Activated T-cell treated with anti-CD3 and anti-CD28 coated beads for 4 hours (primary cell): ENCODE data around the gene SLCO2A1.

ENCODE experiments used
- DNase-seq: peaks from one replicate; pipeline ENCODE4 v3.0.0-alpha.2; 2020

SLCO2A1 gene

DNA sequence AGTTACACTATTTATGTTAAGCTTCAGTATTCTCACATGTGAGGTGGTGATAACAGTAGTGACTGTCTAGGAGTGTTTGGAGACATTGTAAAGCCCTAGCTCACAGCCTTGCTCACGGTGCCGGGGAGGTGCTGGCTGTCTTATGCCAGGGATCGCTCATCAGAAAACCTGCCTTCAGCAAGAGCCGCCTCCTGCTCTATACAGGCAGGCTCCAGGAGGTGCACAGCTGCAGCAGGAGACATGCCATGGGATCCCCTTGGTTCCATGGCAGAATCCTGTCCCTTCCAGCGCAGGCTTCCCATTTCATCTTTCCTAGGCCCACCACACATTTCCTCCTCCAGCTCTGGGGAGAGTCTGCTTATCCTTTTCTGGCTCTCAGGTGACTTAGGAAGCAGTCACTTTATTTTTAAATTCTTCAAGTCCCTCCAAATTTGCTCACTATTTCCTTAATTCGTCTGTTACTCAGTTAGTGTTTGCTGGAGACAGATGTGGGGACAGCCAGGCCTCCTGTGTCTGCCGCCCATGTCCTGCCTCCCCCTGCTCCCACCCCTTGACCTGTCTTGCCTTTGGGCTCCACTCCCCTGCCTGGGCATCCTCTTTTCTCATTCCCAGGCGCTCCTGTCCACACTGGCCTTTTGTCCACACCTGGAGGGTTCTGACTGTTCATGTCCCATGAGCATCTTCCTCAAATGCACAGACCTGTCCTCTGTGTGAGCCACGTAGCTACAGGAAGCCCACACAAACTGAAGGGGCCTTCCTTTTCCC is 31.7 kb downstream of the SLCO2A1 start:
- no peak for DNase-seq

- DNase-seq, result no peak
These were observed 32.7 kb downstream of the SLCO2A1 start for GRCh38 chr3:133996996-133997395.

- DNase-seq, result no peak
These were observed 33.5 kb downstream of the SLCO2A1 start for GRCh38 chr3:133996251-133996661.

- no peak for DNase-seq
These were observed 34.5 kb downstream of the SLCO2A1 start for GRCh38 chr3:133995264-133995663.

- DNase-seq, result no peak
These were observed 35.4 kb downstream of the SLCO2A1 start for GRCh38 chr3:133994166-133994890.

DNA sequence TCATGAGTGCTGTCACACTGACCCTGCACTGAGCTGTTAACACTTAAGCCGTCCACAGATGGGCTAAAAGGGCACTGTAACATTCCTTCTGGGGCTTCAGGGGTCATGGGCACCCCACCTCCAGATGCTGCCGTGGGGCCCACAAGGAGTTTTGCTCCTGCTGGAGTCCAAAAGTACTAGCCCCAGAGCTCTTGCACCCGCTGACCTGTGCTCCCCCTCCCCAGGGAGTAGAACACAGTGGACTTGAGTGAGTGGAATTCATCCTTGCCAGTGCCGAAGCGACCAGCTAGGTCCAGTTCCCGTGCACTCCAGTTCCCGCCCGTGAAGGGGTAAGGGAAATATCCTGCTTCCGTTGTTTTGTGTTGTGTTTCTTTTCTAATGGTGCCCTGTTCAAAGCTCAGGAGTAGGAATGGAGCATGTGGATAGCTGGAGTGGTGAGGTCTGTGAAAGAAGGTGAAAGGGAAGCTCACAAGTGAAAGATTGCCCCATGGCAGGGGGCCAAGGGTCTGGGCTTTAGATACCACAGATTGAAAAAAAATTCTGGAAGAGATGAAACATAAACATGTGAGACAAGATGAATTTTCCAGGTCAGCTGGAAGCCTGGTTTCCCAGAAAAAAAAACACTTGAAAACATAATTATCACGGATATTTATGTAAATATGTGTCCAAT is 36.6 kb downstream of the SLCO2A1 start:
- DNase-seq, result no peak

DNA sequence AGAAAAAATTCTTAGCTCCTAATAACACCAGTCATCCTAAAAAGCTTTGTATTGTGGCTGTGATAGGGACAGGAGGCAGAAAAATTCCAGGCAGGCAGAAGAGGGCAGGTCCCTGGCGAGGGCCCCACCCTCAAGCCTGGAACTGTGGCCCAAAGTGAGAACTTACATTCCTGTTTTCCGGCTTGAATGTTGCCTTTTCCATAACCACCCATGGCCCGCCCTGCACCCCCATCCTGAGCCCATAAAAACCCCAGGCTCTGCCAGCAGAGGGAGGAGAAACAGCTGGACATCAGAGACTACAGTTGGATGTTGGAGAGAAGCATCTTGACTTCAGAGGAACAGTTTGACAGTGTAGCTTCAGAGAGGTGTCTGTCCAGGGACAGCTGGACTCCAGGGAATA is 37.3 kb downstream of the SLCO2A1 start:
- no peak for DNase-seq

GRCh38 chr3:133991637-133992036 is 38.1 kb downstream of the SLCO2A1 start:
- no peak for DNase-seq

GRCh38 chr3:133991209-133991608 is 38.5 kb downstream of the SLCO2A1 start:
- DNase-seq, result no peak

GRCh38 chr3:133989936-133990702 is 39.6 kb downstream of the SLCO2A1 start:
- DNase-seq, result no peak

DNA sequence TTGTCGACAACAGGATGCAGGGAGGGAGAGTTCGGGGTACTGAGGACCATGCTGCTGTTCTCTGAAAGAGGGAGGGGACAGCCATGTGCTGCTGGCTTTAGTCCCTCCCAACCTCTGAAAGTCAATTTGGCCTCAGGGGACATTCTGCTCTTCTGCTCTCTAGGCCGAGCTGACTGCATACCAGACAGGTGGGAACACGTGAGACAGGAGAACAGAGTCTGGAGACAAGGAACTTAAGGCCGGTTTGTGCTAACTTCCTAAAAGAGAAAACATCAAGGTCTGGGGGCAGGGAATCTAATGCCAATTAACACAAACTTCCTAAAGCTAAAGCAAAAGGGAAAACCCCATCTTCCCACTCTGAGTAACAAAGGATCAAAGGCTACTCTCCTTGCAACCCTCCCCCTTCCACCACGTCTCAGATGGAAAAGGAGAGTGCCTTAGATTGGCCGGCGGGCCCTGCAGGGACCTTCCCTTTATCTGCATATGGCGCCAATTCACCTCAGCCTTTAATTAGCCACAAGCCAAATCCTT is 41.0 kb downstream of the SLCO2A1 start:
- no peak for DNase-seq

DNA sequence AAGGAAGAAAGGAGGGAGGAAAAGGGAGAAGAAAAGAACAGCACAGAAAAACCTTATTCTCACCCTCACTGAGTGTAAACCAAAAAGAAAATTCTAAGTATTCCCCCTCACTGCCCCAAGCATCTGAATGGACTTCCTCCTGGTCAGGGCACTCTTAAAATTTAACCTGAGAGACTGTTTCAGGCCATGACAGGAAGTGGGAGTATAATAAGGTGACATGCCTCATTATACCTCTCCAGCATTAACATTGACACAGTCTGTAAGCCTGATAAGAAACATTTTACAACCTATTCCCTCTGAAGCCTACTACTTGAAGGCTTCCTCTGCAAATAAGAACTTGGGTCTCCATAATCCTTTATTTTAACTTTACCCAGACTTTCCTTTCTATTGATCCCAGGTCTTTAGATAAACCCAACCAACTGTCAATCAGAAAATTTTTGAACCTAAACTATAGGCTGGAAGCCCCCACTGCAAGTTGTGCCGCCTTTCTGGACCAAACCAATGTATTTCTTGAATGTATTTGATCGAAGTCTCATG is 41.7 kb downstream of the SLCO2A1 start:
- DNase-seq, result no peak

DNA sequence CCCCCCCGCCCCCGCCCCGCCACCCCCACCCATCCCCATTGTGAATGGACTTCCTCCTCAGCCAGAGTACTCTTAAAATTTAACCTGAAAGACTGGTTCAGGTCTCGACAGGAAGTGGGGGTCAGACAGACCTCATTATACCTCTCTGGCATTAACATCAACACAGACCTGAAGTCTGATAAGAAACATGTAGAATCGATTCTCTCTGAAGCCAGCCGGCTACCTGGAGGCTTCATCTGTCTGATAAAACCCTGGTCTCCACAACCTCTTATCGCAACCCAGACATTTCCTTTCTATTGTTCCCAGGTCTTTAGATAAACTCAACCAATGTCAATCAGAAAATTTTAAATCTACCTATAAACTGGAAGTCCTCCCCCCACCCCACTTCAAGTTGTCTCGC is 42.6 kb downstream of the SLCO2A1 start:
- no peak for DNase-seq

DNA sequence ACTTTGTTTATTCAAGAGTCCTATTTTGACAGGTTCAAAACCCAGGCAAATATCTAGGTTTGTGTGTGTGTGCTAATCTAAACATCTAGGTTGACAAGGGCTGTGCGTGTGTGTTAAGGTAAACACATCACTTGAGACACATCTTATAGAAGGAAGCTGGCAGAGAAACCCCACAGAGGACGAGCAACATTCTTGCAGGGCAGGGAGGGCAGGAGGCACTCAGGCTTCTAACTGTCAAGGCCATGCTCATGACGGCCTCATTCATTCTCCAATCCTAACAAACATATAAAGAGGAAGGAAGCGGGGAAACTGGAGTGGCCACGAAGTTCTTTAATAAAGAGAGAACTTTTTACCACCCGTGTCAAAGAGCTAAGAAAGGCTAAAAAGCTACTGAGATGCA is 43.4 kb downstream of the SLCO2A1 start:
- DNase-seq, result no peak

- no peak for DNase-seq
These were observed 44.8 kb downstream of the SLCO2A1 start for GRCh38 chr3:133984975-133985374.

DNA sequence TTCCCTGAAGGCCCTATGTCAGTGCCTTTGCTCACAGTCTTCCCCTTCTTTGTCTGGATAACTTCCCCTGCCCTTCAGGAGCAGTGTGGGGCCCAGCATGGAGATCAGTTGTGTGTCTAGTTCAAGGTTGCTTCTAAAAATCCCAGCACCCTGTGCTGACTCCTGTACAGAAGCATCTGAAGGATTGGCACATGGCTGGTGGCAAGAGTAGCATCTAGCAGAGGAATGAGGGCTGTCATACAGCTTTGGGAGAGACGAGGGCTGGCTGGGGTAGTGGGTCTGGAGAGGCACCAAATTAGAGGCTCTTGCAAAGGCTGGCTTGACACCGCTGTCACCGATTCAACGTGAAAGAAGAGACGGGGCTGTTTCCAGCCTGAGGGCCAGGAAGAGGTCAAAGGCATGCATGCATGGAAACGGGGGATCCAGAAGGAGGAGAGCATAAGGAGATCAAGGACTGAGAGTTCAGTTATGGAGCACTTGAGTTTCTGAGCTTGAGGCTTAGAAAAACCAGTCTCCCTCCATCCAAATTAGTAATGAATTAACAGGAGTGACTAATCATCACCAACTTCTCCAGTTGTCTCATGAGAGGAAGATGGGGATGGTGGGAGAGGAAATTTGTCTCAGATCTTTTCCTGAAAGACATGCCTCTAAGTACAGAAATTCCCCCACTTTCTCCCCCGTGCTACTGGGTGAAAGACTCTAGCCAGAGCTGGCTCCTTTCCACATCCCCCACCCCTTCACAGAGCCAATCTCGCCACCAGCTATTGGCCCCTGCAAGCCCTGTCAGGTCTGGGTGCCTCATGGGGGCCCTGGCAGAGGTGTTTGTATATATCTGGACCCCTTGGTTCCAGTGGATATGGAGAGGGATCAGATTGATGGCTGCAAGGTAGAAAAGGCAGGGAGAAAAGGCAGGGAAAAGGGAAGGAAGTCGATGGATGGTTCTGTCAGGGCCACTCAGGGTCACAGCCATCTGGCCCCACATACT is 45.9 kb downstream of the SLCO2A1 start:
- no peak for DNase-seq

GRCh38 chr3:133983126-133983525 is 46.6 kb downstream of the SLCO2A1 start:
- DNase-seq, result no peak

GRCh38 chr3:133980550-133980949 is 49.2 kb downstream of the SLCO2A1 start:
- no peak for DNase-seq

DNA sequence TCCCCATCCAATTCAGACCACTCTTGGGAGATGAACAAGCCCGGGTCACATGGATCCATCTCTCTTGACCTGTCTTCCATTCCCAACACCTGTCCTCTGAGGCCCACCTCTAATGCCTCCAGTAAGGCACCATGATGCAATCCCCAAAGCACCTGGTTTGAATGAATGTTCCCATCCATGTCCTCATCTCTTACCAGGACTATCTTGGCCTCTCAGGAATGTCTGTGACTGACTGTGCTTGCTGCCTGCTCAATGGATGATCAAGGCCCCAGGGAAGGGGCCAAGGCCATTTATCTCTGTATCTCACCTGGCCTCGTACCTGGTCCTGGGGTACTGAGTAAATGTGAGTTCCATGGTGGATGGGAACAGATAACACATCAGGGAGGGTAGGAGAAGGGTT is 49.7 kb downstream of the SLCO2A1 start:
- DNase-seq, result no peak

DNA sequence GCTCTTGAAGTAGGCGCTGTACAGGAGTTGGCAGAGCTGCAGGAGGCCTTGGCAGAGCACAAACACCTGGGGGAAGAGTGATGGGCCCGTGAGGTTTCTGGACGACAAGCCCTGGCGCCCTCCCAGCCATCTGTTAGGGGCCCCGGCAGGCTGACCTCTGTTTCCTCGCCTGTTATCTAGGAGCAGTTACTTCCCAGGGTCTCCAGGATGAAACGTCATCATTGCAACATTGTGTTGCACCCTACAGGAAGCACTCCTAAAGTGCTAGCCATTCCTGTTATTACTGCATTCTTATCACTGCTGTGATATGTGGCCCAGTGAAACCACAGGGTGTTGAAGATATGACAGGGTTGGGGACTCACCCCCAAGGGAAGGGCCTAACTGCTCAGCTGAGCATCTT is 50.2 kb downstream of the SLCO2A1 start:
- DNase-seq, result no peak

DNA sequence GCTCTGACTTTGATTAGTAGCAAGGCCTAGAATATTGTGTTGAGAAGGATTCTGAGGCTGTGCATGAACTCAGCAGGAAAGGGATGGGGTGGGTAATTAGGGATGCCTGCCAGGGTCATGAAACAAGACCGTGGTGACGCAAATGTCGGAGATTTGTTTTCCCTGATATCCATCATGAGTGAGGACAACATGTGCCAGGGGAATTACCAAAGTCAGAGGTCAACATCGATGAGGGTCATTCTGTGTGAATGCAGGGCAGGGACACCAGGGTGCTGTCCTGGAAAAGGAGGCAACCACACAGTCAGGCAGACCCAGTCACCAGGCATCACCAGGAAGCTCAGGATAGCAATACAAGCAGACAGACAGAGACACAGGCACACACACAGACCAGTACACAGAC is 52.2 kb downstream of the SLCO2A1 start:
- DNase-seq, result no peak
